GM12891 (cell line): ENCODE measurements around the gene UBQLN1.

ENCODE experiments used
- POLR2A ChIP-seq: IDR thresholded peaks from 2 replicates; pipeline ENCODE4 v1.6.1; 2011; ENCODE audit warnings: low read depth, low read length, control low read depth
- POLR2AphosphoS5 ChIP-seq: IDR thresholded peaks from 2 replicates; pipeline ENCODE4 v1.6.1; 2011; ENCODE audit warnings: low read depth, low read length, control low read depth
- POU2F2 ChIP-seq: IDR thresholded peaks from 2 replicates; pipeline ENCODE4 v1.6.1; 2011; ENCODE audit warnings: low read depth, mild to moderate bottlenecking, control low read depth, low read length, moderate library complexity
- SPI1 ChIP-seq: IDR thresholded peaks from 2 replicates; pipeline ENCODE4 v1.6.1; 2011; ENCODE audit warnings: low read depth, low read length, control low read depth
- TAF1 ChIP-seq: IDR thresholded peaks from 2 replicates; pipeline ENCODE4 v1.6.1; 2011; ENCODE audit warnings: low read depth, low read length, control low read depth

GRCh38 chr9:83629433-83630104 is 78.2 kb downstream of the UBQLN1 start:
- TF ChIP-seq POLR2AphosphoS5 (no peak), POLR2A (no peak), TAF1 (no peak), SPI1 (no peak), POU2F2 (no peak)
